HG03097 (cell line): ENCODE data around the gene SHB.
"Not testable (repeated sequence)": the region's sequence is repeated elsewhere in the genome, so short reads cannot be mapped to it uniquely, and the experiment has no call there.

ENCODE experiments used
- ATAC-seq: cut with Tn5 transposase; IDR thresholded peaks from one replicate; pipeline ENCODE4 v1.9.1; 2021; ENCODE audit not compliant: unreplicated experiment, low FRiP score

The SHB gene

DNA sequence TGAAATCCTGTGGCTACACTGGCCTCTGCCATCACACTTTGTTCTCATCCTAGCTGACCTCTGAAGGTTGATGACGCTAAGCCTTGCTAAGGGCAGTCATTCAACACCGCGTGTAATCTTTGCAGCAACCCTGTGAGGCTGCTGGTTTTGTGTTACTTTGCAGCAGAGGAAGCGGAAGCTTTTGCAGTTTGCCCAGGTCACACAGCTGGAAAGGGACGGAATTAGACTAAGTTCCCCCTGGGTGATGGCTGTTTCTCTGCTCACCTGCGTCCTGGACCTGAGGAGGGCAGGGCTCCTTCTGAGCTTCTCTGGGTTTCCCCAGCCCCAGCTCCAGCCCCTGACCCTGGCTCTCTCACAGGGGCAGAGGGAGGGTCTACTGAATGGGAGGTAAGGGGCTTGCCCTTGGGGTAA is 157.8 kb downstream of the SHB start:
- ATAC-seq: no peak

DNA sequence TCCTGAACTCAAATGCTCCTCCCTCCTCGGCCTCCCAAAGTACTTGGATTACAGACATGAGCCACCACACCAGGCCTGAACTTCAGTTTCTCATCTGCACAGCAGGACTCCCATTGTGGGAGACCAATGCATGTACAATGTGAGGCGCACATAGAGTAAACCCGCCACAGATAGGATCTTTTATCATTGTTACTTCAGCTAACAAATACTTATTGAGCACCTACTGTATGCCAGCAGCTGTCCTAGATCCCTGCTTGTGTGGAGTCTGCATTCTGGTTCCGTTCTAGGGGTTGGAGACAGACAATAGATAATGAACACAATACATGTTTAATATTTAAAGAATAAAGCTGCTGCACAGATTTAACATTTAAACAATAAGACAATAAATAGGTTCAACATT is 158.8 kb downstream of the SHB start:
- no peak for ATAC-seq

DNA sequence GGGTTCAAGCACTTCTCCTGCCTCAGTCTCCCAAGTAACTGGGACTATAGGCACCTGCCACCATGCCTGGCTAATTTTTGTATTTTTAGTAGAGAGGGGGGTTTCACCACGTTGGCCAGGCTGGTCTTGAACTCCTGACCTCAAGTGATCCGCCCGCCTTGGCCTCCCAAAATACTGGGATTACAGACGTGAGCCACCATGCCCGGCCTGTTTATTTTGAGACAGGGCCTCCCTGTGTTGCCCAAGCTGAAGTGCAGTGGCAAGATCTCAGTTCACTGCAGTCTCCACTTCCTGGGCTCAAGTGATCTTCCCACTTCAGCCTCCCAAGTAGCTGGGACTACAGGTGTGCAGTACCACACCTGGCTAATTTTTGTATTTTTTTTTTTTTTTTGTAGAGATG is 159.2 kb downstream of the SHB start:
- not testable (repeated sequence) for ATAC-seq

DNA sequence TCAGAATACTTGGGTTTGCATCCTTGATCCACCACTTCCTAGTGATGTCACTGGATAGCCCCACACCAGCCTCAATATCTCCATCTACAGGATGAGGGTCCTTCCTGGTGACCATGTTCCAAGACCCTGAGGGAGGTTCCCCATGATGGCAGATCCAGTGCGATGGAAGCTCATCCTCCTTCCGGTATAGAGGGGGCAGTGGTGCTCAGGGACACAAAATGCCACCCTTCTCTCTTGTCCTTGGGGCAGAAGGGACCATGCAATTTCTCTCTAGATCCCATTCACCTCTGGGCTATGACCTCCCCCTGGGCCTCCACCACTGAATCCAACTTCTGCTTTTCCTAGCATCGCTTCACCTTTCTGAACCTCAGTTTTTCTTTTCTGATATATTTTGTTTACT is 159.7 kb downstream of the SHB start:
- no peak for ATAC-seq

DNA sequence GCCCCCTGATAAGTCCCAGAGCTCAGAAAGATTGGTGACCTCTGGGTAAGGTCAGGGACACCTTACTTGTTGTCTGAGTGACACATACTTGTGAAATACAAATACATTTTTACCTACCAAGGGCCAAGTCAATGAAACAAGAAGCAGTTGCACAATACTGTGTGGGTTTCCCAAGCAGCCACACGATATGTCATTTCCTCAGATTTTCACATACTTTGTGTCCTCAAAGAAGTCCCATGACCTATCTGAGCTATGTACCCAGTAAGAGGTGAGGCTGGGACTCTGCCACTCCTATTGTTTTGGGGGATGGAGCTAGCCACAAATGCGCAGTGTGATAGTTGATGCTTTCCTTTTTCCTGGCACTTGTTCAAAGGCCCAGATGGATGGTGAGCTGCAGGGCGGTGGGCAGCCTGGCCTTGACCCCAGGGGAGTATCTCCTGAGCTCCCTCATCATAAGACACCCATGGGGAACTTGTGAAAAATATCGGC is 160.3 kb downstream of the SHB start:
- ATAC-seq: no peak

DNA sequence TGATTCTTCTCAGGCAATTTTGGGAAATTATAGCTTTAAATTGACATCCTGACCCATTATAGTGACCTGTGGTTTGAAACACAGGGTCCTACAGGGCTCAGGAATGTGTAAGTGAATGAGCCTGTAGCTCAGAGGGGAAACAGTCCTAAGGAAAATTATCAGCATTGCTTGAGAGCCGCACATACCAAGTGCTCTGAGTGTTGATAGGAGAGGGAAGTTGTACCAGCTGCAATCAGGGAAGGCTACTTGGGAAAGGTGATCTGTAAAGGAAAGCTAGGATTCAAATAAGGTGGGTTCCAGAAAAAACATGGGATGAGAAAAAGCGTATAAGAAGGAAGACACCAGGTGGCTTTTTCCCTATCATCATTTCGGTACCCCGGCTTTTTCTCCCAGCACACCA is 160.7 kb downstream of the SHB start:
- ATAC-seq: no peak

DNA sequence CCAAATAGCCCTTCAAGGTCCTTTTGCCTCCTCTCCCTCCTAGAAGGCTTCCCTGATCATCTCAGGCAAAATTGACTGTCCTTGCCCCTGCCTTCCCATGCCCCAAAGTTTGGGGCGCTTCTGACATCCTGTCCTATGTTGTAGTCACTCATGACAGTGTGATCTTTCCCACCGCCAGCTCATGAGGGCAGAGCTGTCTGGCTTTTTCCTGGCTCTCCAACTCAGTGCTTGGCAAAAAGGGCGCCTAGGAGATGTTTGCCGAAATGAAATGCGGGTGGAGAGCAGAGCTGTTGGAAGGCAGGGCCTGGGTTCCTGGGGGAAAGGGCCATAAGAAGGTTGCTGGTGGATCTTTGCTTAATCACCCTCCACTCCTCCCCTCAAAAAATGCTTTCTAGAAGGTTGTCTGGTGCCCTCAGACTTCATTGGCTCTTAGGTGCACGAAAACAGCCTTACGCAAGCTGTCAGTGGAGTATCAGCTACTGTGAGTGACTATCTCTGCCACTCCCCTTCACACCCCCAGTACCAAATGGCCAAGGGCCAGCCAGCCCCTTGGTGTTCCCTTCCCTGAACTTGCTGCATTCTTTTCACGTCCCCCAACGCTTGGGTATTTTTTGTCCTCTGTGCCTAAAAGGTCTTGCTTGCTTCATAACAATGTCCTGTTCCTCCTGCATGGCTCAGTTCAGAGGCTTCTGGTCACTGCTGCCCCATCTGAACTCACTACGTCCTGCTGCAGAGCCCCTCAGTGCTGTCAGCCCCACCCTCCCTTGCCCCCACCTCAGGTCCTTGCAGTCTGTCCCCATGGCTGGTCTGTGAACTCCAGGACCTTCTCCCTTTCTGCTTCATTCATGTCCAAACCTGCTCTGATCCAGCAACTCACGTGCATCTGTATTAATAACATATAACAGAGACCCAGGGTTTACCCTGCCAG is 162.5 kb downstream of the SHB start:
- ATAC-seq: no peak

DNA sequence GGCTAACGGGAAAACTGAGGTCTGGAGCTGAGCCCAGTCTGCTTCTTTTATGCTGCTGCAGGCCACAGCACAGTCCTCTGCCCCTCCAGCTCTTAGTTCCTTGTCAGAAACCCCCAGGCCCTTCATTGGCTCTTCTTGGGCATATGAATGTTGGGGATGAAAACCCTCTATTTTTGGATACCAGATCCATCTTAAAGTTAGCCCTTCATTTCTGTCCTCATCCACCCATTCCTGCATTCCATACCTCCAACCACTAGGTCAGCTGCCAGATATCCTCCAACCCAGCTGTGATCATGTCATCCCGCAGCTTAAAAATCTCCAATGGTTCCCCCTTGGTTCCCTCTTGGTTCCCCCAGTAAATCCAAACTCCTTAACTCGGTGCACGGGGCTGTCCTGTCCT is 163.3 kb downstream of the SHB start:
- no peak for ATAC-seq

DNA sequence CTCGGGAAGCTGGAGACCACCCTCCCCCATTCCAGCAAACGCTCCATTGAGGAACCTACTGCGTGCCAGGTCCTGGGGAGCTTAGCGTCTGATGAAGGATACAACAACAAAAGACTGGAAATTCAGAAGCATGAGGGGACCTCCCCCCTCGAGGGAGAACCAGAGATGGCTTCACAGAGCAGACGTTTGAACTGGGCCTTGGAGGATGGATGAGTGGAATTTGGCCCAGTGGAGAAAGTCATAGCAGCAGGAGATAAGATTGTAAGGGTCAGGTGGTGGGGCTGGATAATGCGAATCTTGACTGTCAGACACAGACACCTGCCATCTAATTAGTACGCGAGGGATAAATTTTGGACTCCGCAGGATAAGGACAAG is 163.9 kb downstream of the SHB start:
- ATAC-seq: no peak

DNA sequence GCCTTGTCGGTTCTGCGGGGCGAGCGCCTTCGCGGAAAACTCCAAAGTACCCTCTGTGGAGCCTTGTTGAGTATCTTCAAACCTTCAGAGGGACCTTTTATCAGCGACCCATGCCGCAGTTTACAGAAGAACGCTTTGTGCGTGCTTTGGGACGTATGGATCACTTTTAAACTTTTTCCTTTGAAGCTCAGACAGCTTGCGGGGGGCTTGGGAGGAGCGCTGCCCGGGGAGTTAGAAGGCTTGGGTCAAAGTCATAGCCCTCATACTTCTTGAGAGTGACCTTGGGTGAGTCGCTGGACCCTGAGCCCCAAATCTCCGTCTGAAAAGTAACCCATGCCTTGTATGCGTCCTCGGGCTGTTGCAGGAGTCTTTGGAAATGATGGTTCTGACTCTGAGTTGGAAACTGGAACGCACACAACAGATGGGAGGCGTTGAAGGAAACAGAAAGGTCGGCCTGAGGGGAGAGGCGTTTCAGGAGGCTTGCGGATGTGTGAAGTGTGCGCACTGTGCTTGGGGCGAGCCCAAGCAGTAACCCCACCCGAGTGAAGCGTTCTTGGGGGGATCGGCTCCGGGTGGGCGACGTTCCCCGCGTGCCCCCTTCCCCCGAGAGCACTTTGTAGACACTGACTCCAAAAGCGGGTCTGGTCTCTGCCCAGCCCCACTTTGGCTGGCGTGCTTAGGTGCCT is 164.4 kb downstream of the SHB start:
- ATAC-seq: no peak

DNA sequence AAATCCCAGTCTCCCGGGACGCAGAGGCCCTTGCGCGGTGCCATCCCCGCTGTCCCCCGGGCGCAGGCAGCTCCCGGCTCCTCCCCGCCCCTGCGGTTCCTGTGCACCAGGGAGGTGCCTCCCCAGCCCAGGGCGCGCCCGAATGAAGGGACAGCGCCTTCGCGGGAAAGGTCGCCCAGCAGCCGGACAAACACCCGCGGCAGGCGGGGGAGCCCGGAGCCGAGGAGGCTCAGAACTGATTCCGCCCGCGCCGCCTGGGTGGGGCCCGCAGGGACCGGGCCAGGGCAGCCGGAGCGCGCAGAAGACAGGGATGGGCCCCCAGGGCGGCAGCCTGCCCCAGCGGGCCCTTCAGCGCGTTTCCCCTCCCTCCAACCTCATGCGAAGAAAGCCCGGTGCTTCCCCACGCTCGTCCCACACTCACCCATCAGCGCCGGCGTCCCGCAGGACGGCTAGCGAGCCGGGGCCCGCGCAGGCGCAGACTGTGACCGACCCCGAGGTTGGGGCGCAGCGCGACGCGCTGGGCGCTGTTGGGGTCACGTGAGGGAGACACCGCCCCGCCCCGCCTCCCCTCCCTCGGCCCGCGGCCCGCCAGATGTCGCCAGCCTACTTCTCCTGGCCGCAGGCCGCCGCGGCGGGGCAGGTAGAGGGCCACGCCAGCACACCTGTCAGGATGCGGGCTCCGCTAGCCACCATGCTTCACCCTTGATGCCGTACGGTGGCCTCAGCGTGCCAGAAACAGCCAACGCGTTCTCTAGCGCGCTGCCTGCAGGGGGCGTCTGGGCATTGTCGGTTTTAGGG is 165.2 kb downstream of the SHB start, which contains the start of gene SLC25A51:
Gene SLC25A51 (minus strand): TSS at position 481 of the 798 bp plus-strand sequence. CDS start 15,577 bp downstream, outside the sequence.
- ATAC-seq: peak; percentile 80

DNA sequence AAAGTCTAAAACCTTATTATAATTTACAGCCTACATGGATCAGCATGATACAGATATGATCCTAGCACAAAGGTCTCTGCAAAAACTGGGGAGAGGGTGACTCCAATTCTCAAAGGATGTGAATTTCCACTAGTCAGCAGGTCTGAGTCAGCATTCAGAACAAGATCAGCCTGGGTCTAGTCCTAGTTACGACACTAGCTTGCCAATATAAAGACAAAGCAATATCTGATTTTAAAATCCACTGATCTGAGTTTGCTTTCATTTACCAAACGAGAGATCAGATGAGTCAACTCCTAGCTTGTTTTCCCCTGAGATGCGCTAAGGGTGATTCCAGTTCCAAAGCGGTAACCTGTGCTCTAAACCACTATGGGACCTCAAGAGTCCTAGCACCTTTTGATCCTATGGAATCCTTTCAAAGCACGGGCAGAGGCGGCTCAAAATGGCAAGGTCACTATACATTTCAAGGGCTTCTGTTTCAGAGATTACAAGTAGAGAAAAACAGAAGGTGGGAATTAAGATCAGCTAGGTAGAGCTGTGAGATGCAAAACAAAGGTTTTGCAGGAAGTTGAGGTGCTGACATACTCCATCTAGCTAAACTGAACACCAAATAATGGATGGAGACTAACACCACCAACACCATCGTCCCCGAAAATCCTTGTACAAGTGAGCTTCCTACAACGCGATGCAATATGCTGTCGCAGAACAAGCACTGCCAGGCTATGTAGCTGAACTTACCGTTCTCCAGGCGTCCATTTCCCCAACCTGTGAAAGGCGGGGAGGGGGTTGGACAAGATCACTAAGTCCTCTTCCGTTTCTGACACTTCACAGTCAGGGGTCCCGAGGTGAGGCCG is 166.0 kb downstream of the SHB start:
- peak; percentile 1 for ATAC-seq

DNA sequence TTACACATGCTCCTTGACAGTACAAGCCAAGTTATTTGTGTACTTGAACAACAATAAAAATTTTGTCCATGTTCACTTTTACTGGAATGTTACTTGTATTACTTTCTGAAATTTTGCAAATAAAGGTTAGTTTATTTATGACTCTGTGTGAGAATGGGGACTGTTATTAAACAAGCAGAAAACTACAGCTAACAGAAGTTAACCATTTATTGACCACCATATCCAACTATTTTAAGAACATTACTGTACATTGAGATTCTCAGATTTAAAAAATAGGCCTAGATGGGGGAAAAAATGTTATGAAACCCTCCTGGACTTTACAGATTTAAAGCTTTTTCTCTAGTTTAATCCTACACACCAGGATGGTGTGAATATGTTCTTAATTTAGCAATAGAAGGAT is 166.9 kb downstream of the SHB start:
- ATAC-seq: no peak

DNA sequence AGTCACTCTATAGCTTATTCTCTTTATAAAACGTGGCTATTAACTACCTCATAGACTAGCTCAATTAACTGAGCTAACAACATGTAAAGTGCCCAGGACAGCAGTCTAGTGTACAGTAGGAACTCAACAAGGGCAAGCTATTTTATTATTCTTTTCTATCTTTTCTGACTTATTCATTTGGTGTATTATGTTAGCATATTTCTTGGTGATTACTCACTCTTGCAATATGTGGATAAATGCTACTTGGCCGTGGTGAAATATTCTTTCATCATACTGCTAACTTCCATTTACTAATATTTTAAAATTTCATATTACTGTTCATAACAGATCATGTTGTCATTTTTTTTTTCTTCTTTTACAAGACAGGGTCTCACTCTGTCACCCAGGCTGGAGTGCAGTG is 170.0 kb downstream of the SHB start:
- no peak for ATAC-seq

DNA sequence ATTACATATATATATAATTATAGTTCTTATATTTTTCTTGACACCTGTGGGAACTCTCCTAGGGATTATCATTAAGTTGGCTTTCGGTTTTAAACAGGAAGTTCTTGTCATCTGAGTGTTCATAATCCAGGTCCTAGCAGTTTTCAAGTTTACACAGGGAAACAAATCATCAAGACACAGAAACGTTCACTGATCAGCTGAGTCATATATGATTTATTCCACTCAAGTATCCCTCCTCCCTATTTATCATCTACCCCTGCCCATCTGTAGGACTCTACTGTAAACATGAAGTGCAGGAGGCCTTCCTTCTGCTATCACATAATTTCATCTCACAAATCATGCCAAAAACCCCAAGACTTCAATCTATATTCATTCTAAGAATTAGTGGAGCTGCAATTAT is 171.4 kb downstream of the SHB start:
- no peak for ATAC-seq

DNA sequence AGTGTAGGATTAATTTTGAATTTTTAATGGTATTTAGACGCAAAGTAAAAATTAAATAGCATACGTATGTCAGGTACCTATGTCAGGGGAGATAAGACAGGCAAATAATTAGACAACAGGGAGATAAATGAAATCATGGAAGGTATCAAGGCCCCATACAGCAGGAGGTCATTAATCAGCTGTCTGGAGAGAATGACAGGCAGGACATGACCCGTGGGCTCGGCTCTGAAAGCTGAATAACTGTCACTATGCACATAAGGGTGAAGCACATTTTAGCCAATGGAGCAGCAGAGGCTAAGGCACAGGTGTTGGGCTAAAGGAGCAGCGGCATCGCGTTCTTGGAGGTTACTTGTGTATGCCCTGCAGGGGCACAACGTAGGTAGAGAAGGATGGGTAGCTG is 177.0 kb downstream of the SHB start:
- no peak for ATAC-seq

DNA sequence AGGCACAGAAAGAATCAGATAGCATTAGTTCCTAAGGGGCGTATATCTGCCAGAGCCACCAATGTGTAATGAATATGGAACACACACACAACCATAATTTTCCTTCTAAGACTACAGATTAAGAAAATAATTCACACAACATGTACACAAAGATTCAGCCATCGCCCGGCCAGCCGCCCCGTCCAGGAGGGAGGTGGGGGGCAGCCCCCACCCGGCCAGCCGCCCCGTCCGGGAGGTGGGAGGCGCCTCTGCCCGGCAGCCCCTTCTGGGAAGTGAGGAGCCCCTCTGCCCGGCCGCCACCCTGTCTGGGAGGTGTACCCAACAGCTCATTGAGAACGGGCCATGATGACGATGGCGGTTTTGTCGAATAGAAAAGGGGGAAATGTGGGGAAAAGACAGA is 178.0 kb downstream of the SHB start:
- ATAC-seq: not testable (repeated sequence)

DNA sequence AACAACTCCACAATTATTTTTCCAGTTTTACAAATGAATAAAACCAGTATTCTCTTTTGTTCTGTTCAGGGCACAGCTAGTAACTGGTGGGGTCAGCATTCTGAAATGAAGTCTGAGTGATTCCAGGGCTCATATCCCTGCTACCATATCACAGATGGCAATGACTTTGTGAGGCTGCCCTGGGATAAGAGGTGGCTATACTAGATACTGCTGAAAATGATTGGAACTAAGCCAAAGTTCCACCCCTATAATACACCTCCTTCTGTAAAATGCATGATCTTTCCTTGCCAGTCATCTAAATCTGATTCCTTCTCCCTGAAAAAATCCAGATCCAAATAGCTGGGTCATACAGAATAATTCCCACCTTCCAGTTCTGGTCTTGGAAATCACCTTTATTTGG is 179.5 kb downstream of the SHB start:
- no peak for ATAC-seq

DNA sequence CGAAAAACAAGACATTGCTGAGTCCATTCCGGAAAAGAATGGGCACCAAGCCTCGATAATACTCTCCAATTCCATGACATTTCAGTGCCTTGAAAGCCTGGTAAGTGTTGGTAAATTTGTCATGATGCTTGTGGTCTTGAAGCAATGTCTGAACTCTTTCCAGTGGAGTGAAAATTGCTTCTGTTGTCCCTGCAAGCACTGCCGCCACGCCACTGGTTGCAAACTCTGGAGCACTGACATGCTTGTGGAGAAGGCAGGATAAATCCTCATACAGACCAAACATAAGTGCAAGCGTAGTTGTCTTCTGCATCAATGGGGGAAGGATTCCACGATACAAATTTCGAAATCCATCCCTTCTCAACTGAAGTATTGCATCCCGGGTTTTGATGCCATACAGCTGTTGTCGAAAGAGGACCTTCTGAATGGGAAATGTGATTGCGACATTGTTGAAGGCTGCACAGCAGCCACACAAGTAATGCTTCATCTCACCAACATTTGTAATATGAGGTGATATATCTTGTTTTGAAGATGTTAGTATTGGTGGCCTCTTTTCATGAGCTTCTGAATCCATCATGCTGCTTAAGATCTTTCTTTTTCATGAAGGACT is 180.9 kb downstream of the SHB start:
- ATAC-seq: not testable (repeated sequence)
